GM18951 (cell line): ENCODE results near the gene CLRN3.

Source experiments
- POLR2A ChIP-seq: IDR thresholded peaks from 4 replicates; pipeline ENCODE4 v1.6.1; 2011; ENCODE audit warnings: mild to moderate bottlenecking; ENCODE audit not compliant: insufficient read length, insufficient read depth; ENCODE audit errors: extremely low read depth
- in situ Hi-C: fragments of 300-500 bp; cut with MboI; formaldehyde crosslinking; loops from one replicate; pipeline ENCODE4 v1.12.0; 2022; ENCODE audit warnings: low sequenced_read_pairs, mixed read lengths, inconsistent platforms; ENCODE audit not compliant: unreplicated experiment

The CLRN3 gene

GRCh38 chr10:127899766-127900387, 7.1 kb upstream of the CLRN3 start:
- in situ Hi-C loops = no loop called here
- no peak for TF ChIP-seq POLR2A

GRCh38 chr10:127897177-127897576, 4.4 kb upstream of the CLRN3 start:
- no peak for TF ChIP-seq POLR2A
- in situ Hi-C loops = no loop called here

- TF ChIP-seq POLR2A = no peak
- in situ Hi-C loops = no loop called here
Measured at GRCh38 chr10:127896590-127896989, 3.8 kb upstream of the CLRN3 start.

- in situ Hi-C loops = no loop called here
- TF ChIP-seq POLR2A = no peak
Measured at GRCh38 chr10:127894146-127894545, 1.4 kb upstream of the CLRN3 start.

- in situ Hi-C loops = no loop called here
- TF ChIP-seq POLR2A = no peak
Measured at GRCh38 chr10:127890832-127891334, 1.9 kb downstream of the CLRN3 start.

- in situ Hi-C loops = no loop called here
- TF ChIP-seq POLR2A = no peak
Measured at GRCh38 chr10:127890216-127890615, 2.5 kb downstream of the CLRN3 start.

GRCh38 chr10:127889605-127890195, 3.0 kb downstream of the CLRN3 start:
- TF ChIP-seq POLR2A = no peak
- in situ Hi-C loops = no loop called here

GRCh38 chr10:127888521-127889312, 4.0 kb downstream of the CLRN3 start:
- in situ Hi-C loops = no loop called here
- no peak for TF ChIP-seq POLR2A

GRCh38 chr10:127887541-127888415, 5.0 kb downstream of the CLRN3 start:
- TF ChIP-seq POLR2A = no peak

GRCh38 chr10:127886371-127887051, 6.2 kb downstream of the CLRN3 start:
- no peak for TF ChIP-seq POLR2A
- in situ Hi-C loops = no loop called here

More at GRCh38 chr10:127887541-127888415, 5.0 kb downstream of the CLRN3 start:
- in situ Hi-C loops = no loop called here

- in situ Hi-C loops = no loop called here
- no peak for TF ChIP-seq POLR2A
Measured at GRCh38 chr10:127884501-127884900, 8.2 kb downstream of the CLRN3 start.

GRCh38 chr10:127883516-127883915, 9.2 kb downstream of the CLRN3 start:
- no peak for TF ChIP-seq POLR2A
- in situ Hi-C loops = no loop called here

GRCh38 chr10:127882801-127883459, 9.8 kb downstream of the CLRN3 start:
- in situ Hi-C loops = no loop called here
- no peak for TF ChIP-seq POLR2A
